Measurements from ENCODE around the gene ACVR2A.

Gene ACVR2A

GRCh38 chr2:147855977-147856376 is 11.1 kb downstream of the ACVR2A start:
- no peak for DNase-seq

- DNase-seq = no peak
These were observed 15.2 kb downstream of the ACVR2A start for GRCh38 chr2:147860009-147860408.

DNA sequence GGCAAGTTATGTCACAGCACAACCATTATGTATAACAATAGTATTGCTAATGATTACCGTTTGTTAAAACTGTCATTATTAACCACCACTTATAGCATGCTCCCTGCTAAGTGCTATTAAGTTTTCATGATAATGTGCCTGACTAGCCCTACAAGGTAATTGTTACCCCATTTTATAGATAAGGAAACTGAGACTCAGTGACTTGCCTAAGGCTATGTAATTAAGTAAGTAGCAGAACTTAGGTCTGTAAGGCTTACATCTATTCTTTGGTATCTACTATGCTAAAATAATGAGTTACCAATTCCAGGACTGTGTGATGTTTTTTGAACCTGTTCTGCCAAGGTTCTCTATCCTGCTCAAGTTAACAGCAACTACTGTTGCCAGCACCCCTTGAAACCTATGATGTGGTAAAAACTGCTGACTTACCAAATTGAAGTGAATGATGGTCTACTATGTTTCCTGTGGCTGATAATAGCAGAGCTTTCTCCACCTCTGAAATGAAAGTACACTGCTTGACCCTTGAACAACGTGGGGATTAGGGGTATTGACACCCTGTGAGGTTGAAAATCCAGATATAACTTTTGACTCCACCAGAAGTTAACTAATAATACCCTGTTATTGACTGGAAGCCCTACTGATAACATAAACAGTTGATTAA is 18.2 kb downstream of the ACVR2A start:
- DNase-seq = no peak

DNA sequence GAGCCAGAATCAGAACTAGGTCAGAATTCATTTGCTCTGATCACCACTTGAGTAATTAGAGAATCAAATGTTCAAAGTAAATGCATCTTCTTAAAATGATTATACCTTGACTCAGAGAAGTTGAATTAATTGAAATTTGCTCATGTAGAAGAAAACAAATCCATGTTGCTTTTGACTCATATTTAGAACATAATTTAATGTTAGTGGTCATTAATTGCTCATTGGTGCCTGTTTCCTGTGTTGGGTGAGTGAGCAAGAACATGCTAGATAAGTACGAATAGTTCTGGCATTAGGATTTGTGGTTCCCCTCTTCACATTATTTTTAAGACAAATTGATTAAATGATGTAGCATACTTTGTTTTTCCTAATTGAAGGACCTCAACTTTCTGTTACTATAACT is 19.0 kb downstream of the ACVR2A start:
- no peak for DNase-seq

GRCh38 chr2:147865560-147865959 is 20.7 kb downstream of the ACVR2A start:
- no peak for DNase-seq

DNA sequence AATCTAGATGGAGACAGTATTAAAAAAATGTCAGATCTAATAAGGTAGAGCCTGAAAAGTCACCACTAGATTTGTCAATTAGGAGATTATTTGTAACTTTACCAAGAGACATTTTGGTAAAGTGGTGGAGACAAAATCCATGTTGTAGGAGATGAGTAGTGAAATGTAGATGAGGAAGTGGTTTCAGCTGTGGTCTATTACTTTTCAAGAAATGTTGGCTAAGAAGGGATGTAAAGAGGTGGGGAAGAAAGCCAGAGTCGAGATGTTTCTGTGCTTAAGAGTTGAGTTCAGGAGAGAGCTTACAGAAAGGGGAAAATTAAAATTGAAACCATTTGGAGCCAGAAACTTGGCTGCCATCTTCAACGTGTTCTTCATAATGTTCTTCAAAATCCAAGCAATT is 22.2 kb downstream of the ACVR2A start:
- DNase-seq = peak; percentile 28 to 63

DNA sequence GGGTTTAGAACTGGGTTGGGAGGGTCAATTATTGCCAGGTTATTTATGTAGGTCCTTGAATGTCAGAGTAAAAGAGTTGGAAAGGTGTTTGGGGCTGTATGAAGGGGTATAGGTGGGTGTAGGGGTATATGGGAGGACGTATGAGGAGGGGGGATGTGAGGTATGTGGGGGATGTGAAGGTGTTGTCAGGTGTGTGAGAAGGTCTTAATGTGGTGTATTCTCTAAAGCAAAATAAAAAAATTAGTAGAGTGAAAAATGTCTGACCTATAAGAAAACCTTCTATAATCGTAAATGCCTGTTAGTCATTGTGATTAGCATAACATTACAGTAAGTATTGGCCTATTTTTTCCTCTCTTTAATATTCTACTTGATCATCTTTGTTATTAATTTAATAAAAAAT is 25.1 kb downstream of the ACVR2A start:
- DNase-seq = no peak

DNA sequence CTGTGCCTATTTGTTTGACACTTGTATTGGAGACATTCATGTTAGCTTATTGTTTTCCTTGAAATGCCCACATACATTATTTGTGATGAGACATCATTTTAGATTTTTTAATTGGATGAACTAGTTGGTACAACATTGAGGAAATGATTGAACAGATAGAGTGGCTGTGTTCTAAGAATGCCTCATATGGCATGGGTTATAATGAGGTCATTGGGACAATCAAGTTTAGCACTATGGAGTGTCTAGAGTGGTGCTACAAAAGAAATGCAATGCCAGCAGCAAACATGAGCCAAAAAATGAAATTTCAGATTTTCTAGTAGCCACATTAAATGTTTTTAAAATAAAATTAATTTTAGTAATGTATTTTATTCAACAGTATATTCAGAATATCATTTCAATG is 28.1 kb downstream of the ACVR2A start:
- no peak for DNase-seq

- no peak for DNase-seq
These were observed 29.1 kb downstream of the ACVR2A start for GRCh38 chr2:147873859-147874483.

DNA sequence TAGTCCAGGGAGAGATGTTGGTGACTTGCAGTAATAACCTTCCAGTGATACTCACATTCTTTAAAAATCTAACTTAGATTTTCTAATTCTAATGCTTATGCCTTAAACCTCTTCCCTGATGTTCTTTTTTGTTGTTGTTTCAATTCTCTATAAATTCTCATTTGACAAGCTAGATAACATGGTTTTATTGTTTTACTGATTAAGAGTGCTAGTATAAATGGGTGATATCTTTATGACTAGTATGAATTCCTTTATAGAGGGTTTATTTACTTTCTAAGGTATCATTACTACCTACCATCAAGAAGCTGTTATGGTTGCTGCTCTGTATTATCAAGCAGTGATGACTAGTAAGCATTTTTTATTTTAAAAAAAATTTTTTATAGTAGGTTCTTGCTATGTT is 35.0 kb downstream of the ACVR2A start:
- no peak for DNase-seq

DNA sequence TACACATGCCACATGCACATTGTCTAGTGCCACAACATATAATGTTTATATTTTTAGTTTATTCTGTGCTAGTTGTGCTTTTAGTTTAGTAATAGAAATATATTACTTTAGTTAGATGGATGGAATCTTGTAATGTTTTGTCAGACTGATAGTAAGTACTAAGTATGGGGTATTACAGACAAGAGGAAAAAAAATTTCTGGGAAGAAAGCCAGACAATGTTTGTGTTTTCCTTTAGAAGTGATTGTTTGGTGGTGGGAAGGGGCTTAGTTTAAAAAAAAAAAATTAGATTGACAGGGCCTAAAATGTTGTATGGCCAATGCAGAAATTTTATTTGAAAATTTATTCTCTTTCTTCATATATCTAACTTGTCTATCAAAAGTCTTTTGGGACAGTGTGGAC is 37.8 kb downstream of the ACVR2A start:
- DNase-seq = no peak

DNA sequence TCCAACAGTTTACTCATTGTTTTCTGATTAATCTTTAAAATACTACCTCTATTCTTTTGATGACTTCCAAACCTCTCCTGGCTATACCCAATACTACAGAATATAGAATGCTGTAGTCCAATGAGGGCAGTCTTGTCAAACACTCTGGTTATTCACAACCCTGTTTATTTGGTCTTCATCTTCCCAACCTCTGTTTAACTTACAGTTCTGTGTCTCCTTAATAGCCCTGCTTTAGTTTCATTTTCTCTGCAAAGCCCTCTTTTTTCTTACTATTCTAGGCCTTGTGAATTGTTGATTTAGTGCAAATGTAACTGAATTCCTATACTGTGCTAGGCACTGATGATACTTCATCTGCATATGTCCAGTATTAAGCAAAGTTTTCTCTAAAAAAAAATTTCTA is 40.0 kb downstream of the ACVR2A start:
- no peak for DNase-seq

DNA sequence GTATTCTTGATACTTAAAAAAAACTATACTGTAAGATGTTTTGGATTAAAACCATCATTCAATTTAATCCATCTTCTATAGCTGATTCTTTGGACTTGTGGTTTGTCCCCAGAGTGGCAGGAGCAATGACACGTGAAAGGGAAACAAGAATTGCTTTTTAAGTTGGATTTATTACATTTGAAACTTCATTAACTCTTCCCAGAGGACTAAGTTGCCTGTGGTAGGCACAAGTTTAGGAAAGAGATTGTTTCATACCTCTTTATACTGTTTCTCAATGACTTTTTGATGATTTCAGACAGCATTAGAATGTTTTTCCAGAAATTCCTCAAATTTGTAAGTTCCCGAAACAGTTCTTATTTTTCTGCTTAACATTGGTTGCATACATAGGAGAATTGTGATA is 41.3 kb downstream of the ACVR2A start:
- DNase-seq = no peak

GRCh38 chr2:147888680-147889079 is 43.9 kb downstream of the ACVR2A start:
- no peak for DNase-seq

DNA sequence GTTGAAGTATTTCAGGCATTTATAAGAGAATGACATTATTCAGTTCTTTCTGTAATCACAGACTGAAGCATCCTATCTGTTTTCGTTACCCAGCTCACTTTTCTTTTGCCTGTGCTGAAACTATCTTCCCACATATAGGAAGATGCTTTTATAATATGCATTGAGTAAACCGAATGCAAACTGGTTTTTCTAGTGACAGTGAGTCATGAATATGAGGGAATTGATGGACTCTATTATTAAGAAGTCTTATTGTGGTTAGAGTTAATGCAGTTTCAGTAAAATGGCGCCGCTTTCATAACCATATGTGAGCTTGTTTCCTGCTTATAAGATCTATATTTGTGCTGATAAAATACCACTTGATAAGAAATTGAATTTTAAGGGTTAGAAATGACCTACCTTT is 59.2 kb downstream of the ACVR2A start:
- no peak for DNase-seq

DNA sequence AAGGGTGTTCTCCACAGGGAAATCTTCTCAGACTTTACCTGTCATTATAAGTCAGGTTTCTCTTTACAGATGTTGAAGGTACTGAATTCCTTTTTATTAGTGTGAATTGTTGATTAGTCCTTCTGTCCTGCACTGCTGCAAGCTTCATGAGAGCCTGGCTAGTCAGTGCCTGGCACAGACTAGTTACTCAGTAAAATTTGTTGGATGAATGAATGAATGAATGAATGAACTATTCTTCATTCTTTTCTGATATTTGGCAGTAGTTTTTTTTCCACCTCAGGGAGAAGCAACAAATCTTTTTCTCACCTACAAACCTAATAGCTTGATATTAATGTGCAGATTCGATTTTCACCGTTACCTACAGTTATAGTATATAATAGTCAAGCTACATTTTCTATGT is 64.3 kb downstream of the ACVR2A start:
- DNase-seq = no peak

DNA sequence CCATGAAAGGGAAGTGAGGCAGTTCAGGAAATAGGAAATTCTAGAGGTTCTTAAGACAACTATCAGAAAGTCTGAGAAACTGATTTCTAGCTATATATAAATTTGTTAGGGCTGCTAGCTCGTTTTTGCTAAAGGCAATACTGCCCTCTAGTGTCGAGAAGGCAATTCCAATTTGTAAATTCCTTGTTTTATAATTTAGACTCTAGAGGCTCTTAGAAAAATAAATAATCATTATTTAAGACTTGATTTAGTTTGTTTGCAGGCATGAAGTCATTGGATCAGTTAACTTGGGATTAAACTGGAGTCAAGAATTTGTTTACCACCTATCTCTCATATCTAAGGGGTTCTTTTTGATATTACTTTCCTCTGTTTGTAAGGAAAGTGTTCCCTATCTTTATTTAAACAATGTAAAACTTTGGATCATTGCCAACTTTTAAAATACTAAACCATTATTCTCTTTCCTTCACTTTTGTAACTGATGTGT is 66.2 kb downstream of the ACVR2A start:
- peak; percentile 73 to 76 for DNase-seq

GRCh38 chr2:147913701-147914480 is 69.1 kb downstream of the ACVR2A start:
- peak; percentile 54 to 70 for DNase-seq

DNA sequence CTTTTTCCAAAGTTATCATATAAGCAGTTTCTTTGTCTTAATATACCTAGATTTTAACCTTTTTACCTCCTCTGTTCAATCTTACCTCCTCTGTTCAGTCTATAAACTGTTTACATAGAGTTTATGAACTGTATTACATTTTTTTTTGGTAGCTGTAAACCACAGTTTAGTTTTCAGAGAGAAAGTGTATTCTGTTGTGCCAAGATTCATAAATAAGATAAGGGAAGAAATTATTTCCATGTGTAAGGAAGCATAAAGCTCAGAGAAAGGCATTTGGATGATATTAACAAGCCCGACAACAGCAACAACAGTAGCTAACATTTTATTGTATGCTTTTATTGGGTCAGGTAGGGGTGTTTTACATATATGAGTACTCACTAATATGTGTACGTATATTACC is 71.2 kb downstream of the ACVR2A start:
- no peak for DNase-seq

DNA sequence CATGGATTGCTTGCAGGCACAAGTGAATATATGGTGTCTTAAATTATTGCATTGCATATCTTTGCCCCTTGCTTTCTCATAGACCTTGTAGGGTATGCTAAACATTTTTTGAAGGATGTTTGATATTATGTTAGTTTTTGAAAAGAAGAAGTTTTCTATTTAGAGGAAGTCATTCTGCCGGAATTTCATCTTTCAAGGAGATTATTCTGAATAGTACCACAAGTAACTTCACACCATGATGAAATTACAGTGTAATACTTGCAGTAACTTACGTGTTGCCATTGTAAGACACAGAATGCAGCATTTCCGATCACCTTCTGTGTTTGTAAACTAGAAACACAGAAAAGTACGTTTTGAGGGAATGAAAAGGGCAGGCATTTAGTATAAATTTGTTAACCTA is 71.9 kb downstream of the ACVR2A start:
- DNase-seq = peak; percentile 7 to 52

DNA sequence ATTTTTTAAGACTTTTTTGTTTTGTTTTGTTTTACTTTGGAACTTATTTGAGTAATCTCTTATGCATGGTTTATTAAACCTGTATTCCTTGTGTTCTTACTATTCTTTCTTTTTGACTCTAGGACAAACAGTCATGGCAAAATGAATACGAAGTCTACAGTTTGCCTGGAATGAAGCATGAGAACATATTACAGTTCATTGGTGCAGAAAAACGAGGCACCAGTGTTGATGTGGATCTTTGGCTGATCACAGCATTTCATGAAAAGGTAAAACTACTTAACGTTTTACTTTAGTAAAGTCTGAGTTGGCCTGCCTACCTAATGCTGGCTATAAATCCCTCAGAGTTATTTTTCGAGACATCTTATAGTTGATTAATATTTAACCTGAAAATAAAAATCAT is 72.3 kb downstream of the ACVR2A start:
- no peak for DNase-seq

DNA sequence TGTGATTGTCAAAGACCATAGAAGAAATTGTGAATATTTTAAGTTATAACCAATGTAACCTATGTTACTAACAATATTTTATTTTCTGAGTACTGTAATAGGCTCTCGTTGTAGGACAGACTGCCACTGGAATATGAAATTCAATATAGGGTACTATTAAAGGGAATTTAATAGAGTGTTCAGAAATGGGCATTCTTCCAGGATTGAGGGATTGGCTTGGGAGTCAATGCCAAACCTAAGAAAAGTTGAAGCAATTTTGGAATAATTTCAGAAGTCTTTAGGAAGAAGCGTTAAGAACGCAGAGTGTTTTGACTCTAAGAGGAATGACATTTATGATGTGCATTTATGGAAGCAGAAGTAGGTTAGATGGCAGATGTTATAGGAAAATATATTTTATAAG is 79.0 kb downstream of the ACVR2A start:
- DNase-seq = no peak

GRCh38 chr2:147924647-147925046 is 79.8 kb downstream of the ACVR2A start:
- DNase-seq = no peak

DNA sequence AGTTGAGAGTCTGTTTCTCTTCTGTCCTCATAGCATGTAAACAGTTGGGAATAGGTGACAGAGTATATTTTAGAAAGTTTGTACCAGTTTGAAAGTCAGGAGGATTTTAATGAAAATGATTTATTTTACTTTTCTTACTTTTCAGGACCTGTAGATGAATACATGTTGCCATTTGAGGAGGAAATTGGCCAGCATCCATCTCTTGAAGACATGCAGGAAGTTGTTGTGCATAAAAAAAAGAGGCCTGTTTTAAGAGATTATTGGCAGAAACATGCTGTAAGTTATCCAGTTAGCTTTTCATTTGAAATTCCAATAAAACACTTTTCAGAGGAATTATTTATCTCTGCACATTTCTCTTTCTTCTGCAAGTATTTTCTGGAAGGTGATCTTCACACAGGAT is 81.1 kb downstream of the ACVR2A start:
- DNase-seq = no peak
